ENCODE data around the gene PSMB3.

DNA sequence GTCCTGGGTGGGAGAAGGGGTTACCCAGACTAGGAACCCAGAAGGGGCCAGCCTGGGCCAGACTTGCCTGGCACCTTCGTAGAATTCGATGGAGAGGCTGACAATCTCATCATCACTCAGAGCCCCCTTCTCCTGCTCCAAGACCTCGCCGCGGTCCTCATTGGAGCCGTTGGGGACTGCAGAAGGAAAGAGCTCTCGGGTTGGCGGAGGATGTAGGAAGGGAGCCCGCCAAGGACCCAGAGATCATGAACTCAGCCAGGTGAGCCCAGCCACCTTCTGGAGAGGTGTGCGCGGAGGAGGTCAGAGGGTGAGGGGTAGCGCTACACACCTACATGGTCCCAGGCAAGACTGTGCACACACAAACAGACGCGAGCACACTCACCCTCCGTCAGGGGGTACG is 13.9 kb upstream of the PSMB3 start:
- TF ChIP-seq JUND (IDR thresholded peaks at IDR 0.05) (no peak), CTCF (IDR thresholded peaks at IDR 0.05 in 2 of 3, conservative IDR thresholded peaks at IDR 0.05 in 1 of 3; ENCODE audit: borderline replicate concordance in 1 of 3, insufficient read depth in 1 of 3, low read depth in 2 of 3, low read length in 2 of 3) (no peak), POLR2AphosphoS5 (IDR thresholded peaks at IDR 0.05; ENCODE audit: low read depth, low read length) (no peak)

Data from HCT116 (cell line).